GM23338 (cell line): ENCODE measurements around the gene ELOVL7. TPM values are rescaled to one million over a fixed set of nuclear protein-coding genes. Genes with fewer than 3 reads are reported as not detected.

Experiments
- ATAC-seq: fragments of 200-7000 bp; cut with Tn5 transposase; 3 replicates; pipeline ENCODE4 v1.9.1; 2020
- DNase-seq: peaks from one replicate; pipeline ENCODE4 v3.0.0-alpha.2; 2015; ENCODE audit warnings: low spot score
- H2AFZ ChIP-seq: fragments of 200-600 bp; sonication (generic); 2 replicates; pipeline ENCODE4 v1.8.0; 2016; ENCODE audit warnings: antibody characterized with exemption, mild to moderate bottlenecking, moderate library complexity
- H3F3A ChIP-seq: fragments of 200-600 bp; sonication (generic); replicated peaks from 2 replicates; pipeline ENCODE4 v1.8.0; 2017; ENCODE audit warnings: antibody characterized with exemption, mixed run types, low read depth
- H3K27ac ChIP-seq: fragments of 200-600 bp; sonication (generic); 2 replicates; pipeline ENCODE4 v1.6.1; 2016; ENCODE audit warnings: low read depth
- H3K27me3 ChIP-seq: fragments of 200-600 bp; sonication (generic); 2 replicates; pipeline ENCODE4 v1.8.0; 2016; ENCODE audit warnings: mild to moderate bottlenecking, mixed run types, moderate library complexity; ENCODE audit not compliant: insufficient read depth
- H3K36me3 ChIP-seq: fragments of 200-600 bp; sonication (generic); 2 replicates; pipeline ENCODE4 v1.8.0; 2016; ENCODE audit warnings: mild to moderate bottlenecking; ENCODE audit not compliant: insufficient read depth
- H3K4me1 ChIP-seq: fragments of 200-600 bp; sonication (generic); 2 replicates; pipeline ENCODE4 v1.8.0; 2016; ENCODE audit warnings: mild to moderate bottlenecking, moderate library complexity; ENCODE audit not compliant: insufficient read depth
- H3K4me2 ChIP-seq: fragments of 200-600 bp; sonication (generic); 2 replicates; pipeline ENCODE4 v1.7.1; 2017; ENCODE audit warnings: mixed run types
- H3K4me3 ChIP-seq: fragments of 200-600 bp; sonication (generic); 2 replicates; pipeline ENCODE4 v1.6.1; 2016; ENCODE audit warnings: mixed run types
- H3K79me2 ChIP-seq: fragments of 200-600 bp; sonication (generic); replicated peaks from 2 replicates; pipeline ENCODE4 v1.8.0; 2017; ENCODE audit warnings: mild to moderate bottlenecking; ENCODE audit not compliant: insufficient read depth
- H3K9me2 ChIP-seq: fragments of 200-600 bp; sonication (generic); 2 replicates; pipeline ENCODE4 v1.8.0; 2017; ENCODE audit not compliant: insufficient read depth
- H4K20me1 ChIP-seq: fragments of 200-600 bp; sonication (generic); replicated peaks from 2 replicates; pipeline ENCODE4 v1.8.0; 2017; ENCODE audit warnings: mild to moderate bottlenecking; ENCODE audit not compliant: insufficient read depth
- H3K27ac Mint-ChIP-seq: 2 replicates; pipeline ENCODE4 v1.8.0; 2020; ENCODE audit warnings: inconsistent platforms, mild to moderate bottlenecking, moderate library complexity, mixed read lengths
- H3K27me3 Mint-ChIP-seq: 3 replicates; pipeline ENCODE4 v1.8.0; 2022; ENCODE audit warnings: low read depth, mild to moderate bottlenecking, moderate library complexity, mixed read lengths, inconsistent platforms; ENCODE audit not compliant: insufficient read depth, poor library complexity
- H3K36me3 Mint-ChIP-seq: 3 replicates; pipeline ENCODE4 v1.8.0; 2021; ENCODE audit warnings: low read depth, mild to moderate bottlenecking, inconsistent platforms, moderate library complexity, mixed read lengths
- H3K4me1 Mint-ChIP-seq: 3 replicates; pipeline ENCODE4 v1.8.0; 2020; ENCODE audit warnings: mild to moderate bottlenecking, inconsistent platforms, mixed read lengths
- H3K4me3 Mint-ChIP-seq: 3 replicates; pipeline ENCODE4 v1.8.0; 2021; ENCODE audit warnings: moderate library complexity, mild to moderate bottlenecking, inconsistent platforms, mixed read lengths
- H3K9me3 Mint-ChIP-seq: 3 replicates; pipeline ENCODE4 v1.8.0; 2020; ENCODE audit warnings: moderate library complexity, mild to moderate bottlenecking, inconsistent platforms, mixed read lengths
- CREB1 ChIP-seq: fragments of 250-450 bp; sonication (Bioruptor Pico); IDR thresholded peaks from 2 replicates; pipeline ENCODE4 v1.5.0; 2020; ENCODE audit warnings: low read depth, mild to moderate bottlenecking, moderate library complexity
- ETS1 ChIP-seq: IDR thresholded peaks from 2 replicates; pipeline ENCODE4 v1.6.1; 2016; ENCODE audit warnings: antibody characterized with exemption
- EZH2phosphoT487 ChIP-seq: fragments of 200-600 bp; sonication (generic); IDR thresholded peaks from one replicate; pipeline ENCODE4 v1.8.1; 2018; ENCODE audit warnings: antibody characterized with exemption; ENCODE audit not compliant: unreplicated experiment
- NANOG ChIP-seq: IDR thresholded peaks from 2 replicates; pipeline ENCODE4 v1.6.1; 2016; ENCODE audit warnings: antibody characterized with exemption, borderline replicate concordance
- REST ChIP-seq: IDR thresholded peaks from one replicate; pipeline ENCODE4 v1.6.1; 2018; ENCODE audit warnings: antibody characterized with exemption; ENCODE audit not compliant: unreplicated experiment
- ZNF114 ChIP-seq: fragments of 250-450 bp; sonication (Bioruptor Pico); IDR thresholded peaks from 2 replicates; pipeline ENCODE4 v1.5.0; 2020; ENCODE audit warnings: mild to moderate bottlenecking, moderate library complexity
- ZNF331 ChIP-seq: fragments of 250-450 bp; sonication (Bioruptor Pico); IDR thresholded peaks from 2 replicates; pipeline ENCODE4 v1.5.0; 2020; ENCODE audit warnings: low read depth, mild to moderate bottlenecking, moderate library complexity
- ZNF462 ChIP-seq: fragments of 250-450 bp; sonication (Bioruptor Pico); IDR thresholded peaks from 2 replicates; pipeline ENCODE4 v1.5.0; 2020; ENCODE audit warnings: mild to moderate bottlenecking, moderate library complexity
- polyA plus RNA-seq: library from polyadenylated mRNA; unstranded; fragments of >200 nt; fragmentation: Nextera tagmentation; extraction: Ambion mirVana; gene quantifications from 2 replicates; pipeline ENCODE4 v1.2.1, GENCODE V29; 2016
- total RNA-seq: library from RNA; depleted of rRNA; stranded (reverse); fragments of >200 nt; shearing (Covaris generic); gene quantifications from 2 replicates; pipeline ENCODE4 v1.2.3, GENCODE V29; 2014

The ELOVL7 gene
- total and polyA plus RNA-seq, 2 experiments from 2014 or later = 2.3 to 7.0 TPM

- Histone ChIP-seq H3K4me1 (peaks cover 3% of the 10 kb centered on the region; the same call in 1 of the 2 replicates), H3K9me2 (0 out of 2 replicates have a peak, but pooled peaks cover 6% of the 10 kb centered on the region), H3K4me2 (no peak overlapping the region), H3K27ac (no peak overlapping the region), H3F3A (no peaks in the 10 kb centered on the region), H3K4me3 (no peak overlapping the region), H3K36me3 (0 out of 2 replicates have a peak, but pooled peaks cover 3% of the 10 kb centered on the region), H3K27me3 (no peaks in the 10 kb centered on the region), H3K79me2 (no peaks in the 10 kb centered on the region), H2AFZ (no peak overlapping the region), H4K20me1 (no peaks in the 10 kb centered on the region)
- no peak overlapping the region for H3K27ac Mint-ChIP-seq
- ATAC-seq (no peak), DNase-seq (no peak)
- H3K4me1 Mint-ChIP-seq = peaks cover 15% of the 10 kb centered on the region
- H3K4me3 Mint-ChIP-seq = no peak overlapping the region
- TF ChIP-seq ZNF462 (CRISPR knock-in tag) (no peak), ZNF331 (CRISPR knock-in tag) (no peak), ETS1 (no peak), EZH2phosphoT487 (no peak), ZNF114 (CRISPR knock-in tag) (no peak), NANOG (no peak), REST (no peak), CREB1 (no peak)
- peaks cover 45% of the 10 kb centered on the region for H3K36me3 Mint-ChIP-seq
- peaks cover 10% of the 10 kb centered on the region; the same call in 2 of the 3 replicates for H3K9me3 Mint-ChIP-seq
- H3K27me3 Mint-ChIP-seq = peaks cover 2% of the 10 kb centered on the region
These were observed 49.5 kb upstream of the ELOVL7 start for GRCh38 chr5:60893521-60893920.
